ENCODE data around the gene TTC39C. TPM values are rescaled to one million over a fixed set of nuclear protein-coding genes. Genes with fewer than 3 reads are reported as not detected.
"Not testable (repeated sequence)": the region's sequence is repeated elsewhere in the genome, so short reads cannot be mapped to it uniquely, and the experiment has no call there.

Gene TTC39C
- total RNA-seq, 2 donors from 2014 or later: 37.4 to 44.6 TPM

- DNase-seq (ENCODE audit: low spot score): no peak
- intact Hi-C loops (cut with DNase I): loop anchor here in 1 of 2 donors (10.0 kb wide), 1 partner anchor 63 kb away; no protein-coding TSS in a partner anchor
Measured at GRCh38 chr18:24011123-24011917, 3.2 kb upstream of the TTC39C start.

- no peak for DNase-seq (ENCODE audit: low spot score)
- intact Hi-C loops (cut with DNase I): loop anchor here in 1 of 2 donors (10.0 kb wide), 1 partner anchor 62 kb away; no protein-coding TSS in a partner anchor
Measured at GRCh38 chr18:24013051-24013450, 1.5 kb upstream of the TTC39C start.

GRCh38 chr18:24014986-24015638 is 558 bp downstream of the TTC39C start:
- peak; percentile 87 for DNase-seq (ENCODE audit: low spot score)
- intact Hi-C loops (cut with DNase I): loop anchor here in 1 of 2 donors (10.0 kb wide), 1 partner anchor 60 kb away; no protein-coding TSS in a partner anchor

- intact Hi-C loops (cut with DNase I): loop anchor here in 1 of 2 donors (10.0 kb wide), 1 partner anchor 59 kb away; no protein-coding TSS in a partner anchor
- DNase-seq (ENCODE audit: low spot score): no peak
Measured at GRCh38 chr18:24015639-24016631, 1.4 kb downstream of the TTC39C start.

- intact Hi-C loops (cut with DNase I): loop anchor here in 1 of 2 donors (10.0 kb wide), 1 partner anchor 58 kb away; no protein-coding TSS in a partner anchor
- DNase-seq (ENCODE audit: low spot score): no peak
Measured at GRCh38 chr18:24016643-24017042, 2.1 kb downstream of the TTC39C start.

- no peak for DNase-seq (ENCODE audit: low spot score)
- intact Hi-C loops (cut with DNase I): loop anchor here in 1 of 2 donors (10.0 kb wide), 1 partner anchor 56 kb away; no protein-coding TSS in a partner anchor
Measured at GRCh38 chr18:24018299-24018886, 3.8 kb downstream of the TTC39C start.

GRCh38 chr18:24019641-24020331 is 5.2 kb downstream of the TTC39C start:
- no peak for DNase-seq (ENCODE audit: low spot score)
- intact Hi-C loops (cut with DNase I): loop anchor here in 1 of 2 donors (10.0 kb wide), 1 partner anchor 55 kb away; no protein-coding TSS in a partner anchor

GRCh38 chr18:24021505-24021904 is 7.0 kb downstream of the TTC39C start:
- intact Hi-C loops (cut with DNase I): no loop called here
- DNase-seq (ENCODE audit: low spot score): no peak

- DNase-seq (ENCODE audit: low spot score): no peak
- intact Hi-C loops (cut with DNase I): no loop called here
Measured at GRCh38 chr18:24022161-24022560, 7.6 kb downstream of the TTC39C start.

GRCh38 chr18:24023185-24023814 is 8.7 kb downstream of the TTC39C start:
- no peak for DNase-seq (ENCODE audit: low spot score)
- intact Hi-C loops (cut with DNase I): no loop called here

- DNase-seq (ENCODE audit: low spot score): no peak
- intact Hi-C loops (cut with DNase I): no loop called here
Measured at GRCh38 chr18:24024425-24024824, 9.9 kb downstream of the TTC39C start.

GRCh38 chr18:24026457-24026856 is 11.9 kb downstream of the TTC39C start:
- DNase-seq (ENCODE audit: low spot score): no peak
- intact Hi-C loops (cut with DNase I): no loop called here

- intact Hi-C loops (cut with DNase I): no loop called here
- no peak for DNase-seq (ENCODE audit: low spot score)
Measured at GRCh38 chr18:24027156-24027827, 12.7 kb downstream of the TTC39C start.

- DNase-seq (ENCODE audit: low spot score); intact Hi-C loops (cut with DNase I): not testable (repeated sequence)
Measured at GRCh38 chr18:24028946-24029345, 14.4 kb downstream of the TTC39C start.

GRCh38 chr18:24031318-24031717 is 16.8 kb downstream of the TTC39C start:
- DNase-seq (ENCODE audit: low spot score): no peak
- intact Hi-C loops (cut with DNase I): no loop called here

GRCh38 chr18:24031916-24032315 is 17.4 kb downstream of the TTC39C start:
- intact Hi-C loops (cut with DNase I): no loop called here
- DNase-seq (ENCODE audit: low spot score): no peak

Measured in posterior vena cava (tissue), 2 donors.